Subcutaneous abdominal adipose tissue (tissue), 5 donors: ENCODE data around the gene ITSN1.
A peak's percentile ranks its signal among the peaks of the same experiment; 100 is the strongest.

Source experiments
- H3K27ac ChIP-seq: one replicate; pipeline ENCODE4 v1.7.0; 2013; ENCODE audit warnings: low read depth, mild to moderate bottlenecking, inconsistent platforms, low read length, moderate library complexity
- H3K27me3 ChIP-seq, 5 donors: one replicate each; pipeline ENCODE4 v1.7.0; 2013; ENCODE audit warnings: low read length in 5 of 5, inconsistent platforms in 1 of 5; ENCODE audit not compliant: control insufficient read depth in 5 of 5, insufficient read depth in 4 of 5
- H3K36me3 ChIP-seq, 5 donors: one replicate each; pipeline ENCODE4 v1.7.0; 2013; ENCODE audit warnings: low read length in 5 of 5; ENCODE audit not compliant: control insufficient read depth in 5 of 5, insufficient read depth in 5 of 5
- H3K4me1 ChIP-seq, 5 donors: one replicate each; pipeline ENCODE4 v1.7.0; 2013; ENCODE audit warnings: low read length in 5 of 5, mild to moderate bottlenecking in 3 of 5, moderate library complexity in 1 of 5; ENCODE audit not compliant: control insufficient read depth in 5 of 5, insufficient read depth in 5 of 5
- H3K4me3 ChIP-seq, 5 donors: one replicate each; pipeline ENCODE4 v1.7.0; 2013; ENCODE audit warnings: low read length in 5 of 5, low read depth in 1 of 5
- H3K9ac ChIP-seq, 5 donors: one replicate each; pipeline ENCODE4 v1.7.0; 2013; ENCODE audit warnings: low read length in 5 of 5, mild to moderate bottlenecking in 4 of 5, moderate library complexity in 3 of 5
- H3K9me3 ChIP-seq, 5 donors: one replicate each; pipeline ENCODE4 v1.7.0; 2013; ENCODE audit warnings: low read length in 5 of 5; ENCODE audit not compliant: control insufficient read depth in 5 of 5
- donor health status: healthy.
- donor health status: healthy.
- donor health status: healthy.
- donor health status: healthy.
- donor health status: healthy.

The ITSN1 gene

GRCh38 chr21:33690874-33691273, 48.6 kb downstream of the ITSN1 start:
- Histone ChIP-seq H3K4me1 (peaks cover 2 to 47% (median 33%) of the 10 kb centered on the region in 5 donors), H3K9me3 (no peaks in the 10 kb centered on the region), H3K27me3 (no peaks in the 10 kb centered on the region), H3K27ac (peak overlapping the region; percentile 10), H3K36me3 (no peaks in the 10 kb centered on the region), H3K9ac (no peak overlapping the region), H3K4me3 (no peak overlapping the region)

- no peaks in the 10 kb centered on the region for H3K36me3 ChIP-seq
- H3K27me3 ChIP-seq: no peaks in the 10 kb centered on the region
- H3K9ac ChIP-seq: no peak overlapping the region
- no peaks in the 10 kb centered on the region for H3K9me3 ChIP-seq
- H3K4me3 ChIP-seq: no peak overlapping the region
- peak overlapping the region; percentile 1 for H3K27ac ChIP-seq
- H3K4me1 ChIP-seq: peaks cover 2 to 46% (median 33%) of the 10 kb centered on the region in 5 donors
Observed at GRCh38 chr21:33691945-33692603, 49.8 kb downstream of the ITSN1 start.

- no peaks in the 10 kb centered on the region for H3K36me3 ChIP-seq
- H3K9ac ChIP-seq: no peak overlapping the region
- no peaks in the 10 kb centered on the region for H3K9me3 ChIP-seq
- no peak overlapping the region for H3K4me3 ChIP-seq
- H3K27me3 ChIP-seq: no peaks in the 10 kb centered on the region
- peaks cover 0 to 33% (median 28%) of the 10 kb centered on the region in 5 donors for H3K4me1 ChIP-seq
- peak overlapping the region; percentile 12 for H3K27ac ChIP-seq
Observed at GRCh38 chr21:33695813-33696212, 53.5 kb downstream of the ITSN1 start.

- Histone ChIP-seq H3K9me3 (no peaks in the 10 kb centered on the region), H3K36me3 (no peaks in the 10 kb centered on the region), H3K27ac (no peak overlapping the region), H3K9ac (peak overlapping the region in 1 of 5 donors; percentile 46), H3K27me3 (no peaks in the 10 kb centered on the region), H3K4me1 (peaks cover 0 to 33% (median 27%) of the 10 kb centered on the region in 5 donors), H3K4me3 (no peak overlapping the region)
Observed at GRCh38 chr21:33696465-33696864, 54.2 kb downstream of the ITSN1 start.

- H3K27ac ChIP-seq: peak overlapping the region; percentile 52
- H3K27me3 ChIP-seq: no peaks in the 10 kb centered on the region
- no peaks in the 10 kb centered on the region for H3K36me3 ChIP-seq
- peak overlapping the region in 2 of 5 donors; percentile 4 to 5 for H3K9ac ChIP-seq
- H3K4me3 ChIP-seq: no peak overlapping the region
- no peaks in the 10 kb centered on the region for H3K9me3 ChIP-seq
- H3K4me1 ChIP-seq: peaks cover 0 to 30% (median 22%) of the 10 kb centered on the region in 5 donors
Observed at GRCh38 chr21:33698087-33698860, 56.0 kb downstream of the ITSN1 start.

GRCh38 chr21:33699277-33699676, 57.0 kb downstream of the ITSN1 start:
- no peak overlapping the region for H3K27ac ChIP-seq
- H3K4me1 ChIP-seq: peaks cover 0 to 35% (median 32%) of the 10 kb centered on the region in 5 donors
- no peak overlapping the region for H3K4me3 ChIP-seq
- no peak overlapping the region for H3K9ac ChIP-seq
- no peaks in the 10 kb centered on the region for H3K9me3 ChIP-seq
- no peaks in the 10 kb centered on the region for H3K36me3 ChIP-seq
- H3K27me3 ChIP-seq: no peaks in the 10 kb centered on the region

GRCh38 chr21:33700491-33700890, 58.2 kb downstream of the ITSN1 start:
- H3K9me3 ChIP-seq: no peaks in the 10 kb centered on the region
- H3K27ac ChIP-seq: no peak overlapping the region
- no peaks in the 10 kb centered on the region for H3K27me3 ChIP-seq

GRCh38 chr21:33703750-33704606, 61.7 kb downstream of the ITSN1 start:
- Histone ChIP-seq H3K27me3 (no peaks in the 10 kb centered on the region), H3K36me3 (peaks cover 0 to 5% (median 3%) of the 10 kb centered on the region in 5 donors), H3K4me1 (peaks cover 0 to 20% (median 16%) of the 10 kb centered on the region in 5 donors), H3K4me3 (peak overlapping the region in 4 of 5 donors; percentile 32 to 53 (median 50)), H3K9ac (peak overlapping the region in 4 of 5 donors; percentile 35 to 69 (median 62)), H3K9me3 (no peaks in the 10 kb centered on the region), H3K27ac (peak overlapping the region; percentile 58)

More at GRCh38 chr21:33700491-33700890, 58.2 kb downstream of the ITSN1 start:
- no peak overlapping the region for H3K9ac ChIP-seq
- no peak overlapping the region for H3K4me3 ChIP-seq
- H3K4me1 ChIP-seq: peaks cover 0 to 38% (median 35%) of the 10 kb centered on the region in 5 donors
- no peaks in the 10 kb centered on the region for H3K36me3 ChIP-seq

- Histone ChIP-seq H3K4me3 (no peak overlapping the region), H3K9me3 (peaks cover 0 to 2% (median 0%) of the 10 kb centered on the region in 5 donors), H3K27ac (no peak overlapping the region), H3K9ac (no peak overlapping the region), H3K27me3 (no peaks in the 10 kb centered on the region), H3K36me3 (peaks cover 0 to 8% (median 3%) of the 10 kb centered on the region in 5 donors), H3K4me1 (peaks cover 0 to 17% (median 13%) of the 10 kb centered on the region in 5 donors)
Observed at GRCh38 chr21:33707846-33708245, 65.5 kb downstream of the ITSN1 start.
